ENCODE measurements around the gene IPO11.

DNA sequence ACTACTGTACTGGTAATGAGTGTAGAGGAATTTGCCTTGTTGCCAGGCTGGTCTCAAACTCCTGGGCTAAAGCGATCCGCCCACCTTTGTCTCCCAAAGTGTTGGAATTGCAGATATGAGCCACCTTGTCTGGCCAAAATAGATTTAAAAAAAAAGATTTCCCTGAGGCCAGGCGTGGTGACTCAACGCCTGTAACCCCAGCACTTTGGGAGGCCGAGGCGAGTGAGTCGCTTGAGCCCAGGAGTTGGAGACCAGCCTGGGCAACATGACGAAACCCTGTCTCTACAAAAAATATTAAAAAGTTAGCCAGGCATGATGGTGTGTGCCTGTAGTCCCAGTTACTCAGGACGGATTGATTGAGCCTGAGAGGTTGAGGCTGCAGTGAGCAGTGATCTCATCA, 62.5 kb downstream of the IPO11 start:
- no peak for TF ChIP-seq EP300 (IDR thresholded peaks at IDR 0.05)
- TF ChIP-seq, protein P1, sequence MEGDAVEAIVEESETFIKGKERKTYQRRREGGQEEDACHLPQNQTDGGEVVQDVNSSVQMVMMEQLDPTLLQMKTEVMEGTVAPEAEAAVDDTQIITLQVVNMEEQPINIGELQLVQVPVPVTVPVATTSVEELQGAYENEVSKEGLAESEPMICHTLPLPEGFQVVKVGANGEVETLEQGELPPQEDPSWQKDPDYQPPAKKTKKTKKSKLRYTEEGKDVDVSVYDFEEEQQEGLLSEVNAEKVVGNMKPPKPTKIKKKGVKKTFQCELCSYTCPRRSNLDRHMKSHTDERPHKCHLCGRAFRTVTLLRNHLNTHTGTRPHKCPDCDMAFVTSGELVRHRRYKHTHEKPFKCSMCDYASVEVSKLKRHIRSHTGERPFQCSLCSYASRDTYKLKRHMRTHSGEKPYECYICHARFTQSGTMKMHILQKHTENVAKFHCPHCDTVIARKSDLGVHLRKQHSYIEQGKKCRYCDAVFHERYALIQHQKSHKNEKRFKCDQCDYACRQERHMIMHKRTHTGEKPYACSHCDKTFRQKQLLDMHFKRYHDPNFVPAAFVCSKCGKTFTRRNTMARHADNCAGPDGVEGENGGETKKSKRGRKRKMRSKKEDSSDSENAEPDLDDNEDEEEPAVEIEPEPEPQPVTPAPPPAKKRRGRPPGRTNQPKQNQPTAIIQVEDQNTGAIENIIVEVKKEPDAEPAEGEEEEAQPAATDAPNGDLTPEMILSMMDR (IDR thresholded peaks at IDR 0.05), result no peak

All from suprapubic skin (tissue), 3 donors.